Activated naive CD8-positive, alpha-beta T cell treated with anti-CD3 and anti-CD28 coated beads, Interleukin-2, amount 50 U/mL, for 16 hours (primary cell): ENCODE results near the gene SYCE1.

ENCODE experiments used
- DNase-seq: peaks from one replicate; pipeline ENCODE4 v3.0.0-alpha.2; 2020; ENCODE audit warnings: low read depth, low spot score

Gene SYCE1

GRCh38 chr10:133511907-133512528 is 53.4 kb downstream of the SYCE1 start:
- no peak for DNase-seq

DNA sequence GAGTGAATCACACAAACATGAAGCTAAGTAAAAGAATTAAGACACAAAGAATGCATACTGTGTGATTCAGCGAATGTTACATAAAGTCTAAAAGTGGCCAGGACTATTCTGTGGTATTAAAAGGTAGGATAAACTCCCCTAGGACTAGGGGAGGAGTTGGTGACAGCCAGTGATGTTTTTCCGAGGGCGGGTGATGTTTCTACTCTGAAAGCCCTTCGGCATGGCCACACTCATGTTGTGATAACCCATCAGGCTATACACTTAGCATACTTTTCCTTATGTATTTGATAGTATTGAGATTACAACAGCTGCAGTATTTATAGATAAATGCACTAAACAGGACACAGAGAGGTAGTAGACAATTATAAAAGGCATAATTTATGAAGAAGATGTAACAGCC is 54.0 kb downstream of the SYCE1 start:
- DNase-seq: no peak

- DNase-seq: no peak
These were observed 55.7 kb downstream of the SYCE1 start for GRCh38 chr10:133509700-133510099.
